Measurements from ENCODE around the gene CBLN1.
"Not testable (repeated sequence)": the region's sequence is repeated elsewhere in the genome, so short reads cannot be mapped to it uniquely, and the experiment has no call there.

CBLN1 gene

DNA sequence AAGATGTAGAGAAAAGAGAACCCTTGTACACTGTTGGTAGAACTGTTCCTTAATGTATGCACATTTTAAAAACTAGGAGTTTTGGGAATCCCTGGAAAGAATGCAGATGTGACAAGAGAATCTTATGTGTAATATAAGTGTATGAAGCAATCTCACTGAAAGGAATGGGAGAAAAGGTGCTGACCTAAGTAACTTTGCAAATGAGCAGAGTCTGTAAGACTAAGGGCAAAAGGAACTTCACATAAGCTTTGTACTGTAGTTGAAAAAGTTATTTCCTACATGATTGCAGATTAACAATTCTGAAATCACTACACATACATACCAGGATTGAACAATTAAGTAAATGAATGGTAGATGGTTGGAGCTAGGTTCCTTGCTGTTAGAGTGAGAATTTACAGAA, 22.3 kb downstream of the CBLN1 start:
- Histone ChIP-seq H3K9ac (ENCODE audit: low read depth, low read length) (no peak overlapping the region), H3K4me3 (ENCODE audit: low read depth, low read length) (no peak overlapping the region), H3K27me3 (ENCODE audit: control insufficient read depth, insufficient read depth, low read length) (no peaks in the 10 kb centered on the region), H3K4me1 (ENCODE audit: control insufficient read depth, insufficient read depth, low read length) (no peaks in the 10 kb centered on the region), H3K36me3 (ENCODE audit: control insufficient read depth, insufficient read depth, low read length) (no peaks in the 10 kb centered on the region), H3K9me3 (ENCODE audit: control insufficient read depth, insufficient read depth, low read length) (no peaks in the 10 kb centered on the region)

DNA sequence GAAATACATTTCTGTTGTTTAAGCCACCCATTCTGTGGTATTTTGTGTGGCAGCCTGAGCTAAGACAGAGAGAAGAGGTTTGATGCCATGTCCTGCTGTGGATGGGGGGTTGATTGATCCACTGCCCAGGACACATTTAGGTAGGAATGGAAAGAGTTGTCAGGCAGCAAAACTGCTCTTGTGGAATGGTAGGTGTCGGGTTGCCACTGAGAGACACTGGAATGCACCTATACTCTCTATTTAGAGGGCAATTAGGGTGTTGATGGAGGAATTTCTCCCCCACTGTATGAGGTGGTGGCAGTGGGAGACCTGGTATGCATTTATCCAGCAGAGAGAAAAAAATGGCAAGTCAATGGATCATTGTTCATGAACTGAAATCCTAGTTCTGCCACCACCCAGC, 30.9 kb downstream of the CBLN1 start:
- H3K4me1 ChIP-seq (ENCODE audit: control insufficient read depth, insufficient read depth, low read length) = peaks cover 4% of the 10 kb centered on the region
- no peak overlapping the region for H3K4me3 ChIP-seq (ENCODE audit: low read depth, low read length)
- no peaks in the 10 kb centered on the region for H3K9me3 ChIP-seq (ENCODE audit: control insufficient read depth, insufficient read depth, low read length)
- no peaks in the 10 kb centered on the region for H3K27me3 ChIP-seq (ENCODE audit: control insufficient read depth, insufficient read depth, low read length)
- H3K9ac ChIP-seq (ENCODE audit: low read depth, low read length) = no peak overlapping the region
- no peaks in the 10 kb centered on the region for H3K36me3 ChIP-seq (ENCODE audit: control insufficient read depth, insufficient read depth, low read length)

DNA sequence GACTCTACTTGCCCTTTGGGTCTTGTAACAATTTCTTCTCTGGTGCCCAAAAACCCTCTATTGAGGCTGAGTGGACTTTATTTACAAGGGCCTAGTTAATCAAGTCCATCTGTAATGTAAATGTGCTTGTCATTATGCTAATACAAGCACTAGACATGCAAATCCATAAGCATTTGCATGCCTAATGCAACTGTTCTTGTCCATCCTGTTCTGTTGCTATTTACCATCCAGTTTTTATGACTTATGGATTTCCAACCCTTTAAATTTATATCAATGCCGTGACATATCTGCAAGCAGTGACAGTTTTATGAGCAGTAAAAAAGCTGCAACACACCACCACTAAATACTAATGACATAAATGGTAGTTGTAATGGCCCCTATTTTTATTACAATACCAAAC, 33.4 kb downstream of the CBLN1 start:
- H3K27me3 ChIP-seq (ENCODE audit: control insufficient read depth, insufficient read depth, low read length) = no peaks in the 10 kb centered on the region

DNA sequence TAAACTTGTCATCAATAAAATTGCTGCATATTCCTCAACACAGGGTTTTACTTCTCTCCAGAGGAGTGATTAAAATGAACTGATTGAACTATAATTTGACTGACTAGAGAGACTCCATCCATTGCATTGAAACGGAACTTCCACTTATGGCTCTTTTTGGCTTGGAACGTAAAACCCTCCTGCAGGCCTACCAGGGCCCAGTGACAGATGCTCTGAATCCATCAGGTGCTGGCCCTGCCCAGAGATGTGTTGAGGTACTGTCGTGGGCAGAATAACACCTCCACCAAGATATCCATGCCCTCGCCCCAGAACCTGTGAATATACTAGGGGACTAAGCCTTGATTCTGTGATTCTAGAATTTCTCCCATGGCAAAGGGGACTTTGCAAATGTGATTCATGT, 45.4 kb downstream of the CBLN1 start:
- no peaks in the 10 kb centered on the region for H3K36me3 ChIP-seq (ENCODE audit: control insufficient read depth, insufficient read depth, low read length)

More for the DNA sequence above, 33.4 kb downstream of the CBLN1 start:
- Histone ChIP-seq H3K36me3 (ENCODE audit: control insufficient read depth, insufficient read depth, low read length) (no peaks in the 10 kb centered on the region), H3K4me3 (ENCODE audit: low read depth, low read length) (no peak overlapping the region), H3K9me3 (ENCODE audit: control insufficient read depth, insufficient read depth, low read length) (no peaks in the 10 kb centered on the region), H3K9ac (ENCODE audit: low read depth, low read length) (no peak overlapping the region), H3K4me1 (ENCODE audit: control insufficient read depth, insufficient read depth, low read length) (peaks cover 4% of the 10 kb centered on the region)

DNA sequence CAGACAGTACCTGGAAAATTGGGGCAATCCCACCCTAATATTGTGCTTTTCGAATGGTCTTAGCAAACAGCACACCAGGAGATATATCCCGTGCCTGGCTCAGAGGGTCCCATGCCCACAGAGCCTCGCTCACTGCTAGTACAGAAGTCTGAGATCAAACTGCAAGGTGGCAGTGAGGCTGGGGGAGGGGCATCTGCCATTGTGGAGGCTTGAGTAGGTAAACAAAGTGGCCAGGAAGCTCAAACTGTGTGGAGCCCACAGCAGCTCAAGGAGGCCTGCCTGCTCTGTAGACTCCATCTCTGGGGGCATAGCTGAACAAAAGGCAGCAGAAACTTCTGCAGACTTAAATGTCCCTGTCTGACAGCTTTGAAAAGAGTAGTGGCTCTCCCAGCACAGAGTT, 53.3 kb downstream of the CBLN1 start:
- H3K36me3 ChIP-seq (ENCODE audit: control insufficient read depth, insufficient read depth, low read length); H3K27me3 ChIP-seq (ENCODE audit: control insufficient read depth, insufficient read depth, low read length); H3K4me1 ChIP-seq (ENCODE audit: control insufficient read depth, insufficient read depth, low read length); H3K9me3 ChIP-seq (ENCODE audit: control insufficient read depth, insufficient read depth, low read length); H3K4me3 ChIP-seq (ENCODE audit: low read depth, low read length); H3K9ac ChIP-seq (ENCODE audit: low read depth, low read length): not testable (repeated sequence)

More for the DNA sequence above, 45.4 kb downstream of the CBLN1 start:
- H3K27me3 ChIP-seq (ENCODE audit: control insufficient read depth, insufficient read depth, low read length) = no peaks in the 10 kb centered on the region
- H3K4me3 ChIP-seq (ENCODE audit: low read depth, low read length) = no peak overlapping the region
- H3K9ac ChIP-seq (ENCODE audit: low read depth, low read length) = no peak overlapping the region
- no peaks in the 10 kb centered on the region for H3K4me1 ChIP-seq (ENCODE audit: control insufficient read depth, insufficient read depth, low read length)
- no peaks in the 10 kb centered on the region for H3K9me3 ChIP-seq (ENCODE audit: control insufficient read depth, insufficient read depth, low read length)

Data from iPS-15b (cell line).